Right ventricle myocardium superior (tissue), 1 donor: ENCODE results near the gene SLC29A2. TPM values are rescaled to one million over a fixed set of nuclear protein-coding genes. Genes with fewer than 3 reads are reported as not detected.

Experiments
- ATAC-seq: fragments of 200-7000 bp; cut with Tn5 transposase; one replicate; pipeline ENCODE4 v1.9.1; 2020; ENCODE audit warnings: mild to moderate bottlenecking; ENCODE audit not compliant: poor library complexity
- DNase-seq: peaks from one replicate; pipeline ENCODE4 v3.0.0-alpha.2; 2020
- intact Hi-C: fragments of 100-400 bp; cut with DNase I; formaldehyde crosslinking; loops from one replicate; pipeline ENCODE4 v1.11.2; 2022
- total RNA-seq: library from RNA; stranded (reverse); fragmentation: NEBNext Ultra II Directional; extraction: Animal tissue kit (Norgen Biotek cat#: 25700); gene quantifications from one replicate; pipeline ENCODE4 v1.2.1, GENCODE V29; 2021
- donor health status: DM: no; HTN: yes; CAD: no; lungs with severe emphysema.

Gene SLC29A2
- total RNA-seq, 1 donor from 2014 or later = 16.3 TPM

DNA sequence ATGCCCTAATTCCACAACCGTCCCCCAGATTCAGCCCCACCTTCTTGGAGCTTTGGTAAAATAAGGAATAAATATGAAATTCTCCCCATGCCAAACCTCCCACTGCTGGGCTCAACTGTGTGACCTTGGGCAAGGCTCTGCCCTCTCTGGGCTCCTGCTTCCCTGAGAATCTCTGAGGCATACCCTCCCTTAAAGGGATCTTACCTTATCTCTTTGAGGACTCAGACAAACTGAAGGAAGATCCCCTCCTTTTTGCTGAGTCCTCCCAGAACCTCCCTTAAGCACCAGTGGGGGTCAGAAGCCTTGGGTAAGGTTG is 57.4 kb downstream of the SLC29A2 start:
- intact Hi-C loops = loop anchor here (10.0 kb wide), 1 partner anchor 71 kb away; no protein-coding TSS in a partner anchor
- no peak for ATAC-seq
- DNase-seq = no peak

GRCh38 chr11:66313321-66314185 is 58.0 kb downstream of the SLC29A2 start:
- no peak for ATAC-seq
- intact Hi-C loops = loop anchor here (10.0 kb wide), 1 partner anchor 71 kb away; no protein-coding TSS in a partner anchor
- peak; percentile 67 for DNase-seq

DNA sequence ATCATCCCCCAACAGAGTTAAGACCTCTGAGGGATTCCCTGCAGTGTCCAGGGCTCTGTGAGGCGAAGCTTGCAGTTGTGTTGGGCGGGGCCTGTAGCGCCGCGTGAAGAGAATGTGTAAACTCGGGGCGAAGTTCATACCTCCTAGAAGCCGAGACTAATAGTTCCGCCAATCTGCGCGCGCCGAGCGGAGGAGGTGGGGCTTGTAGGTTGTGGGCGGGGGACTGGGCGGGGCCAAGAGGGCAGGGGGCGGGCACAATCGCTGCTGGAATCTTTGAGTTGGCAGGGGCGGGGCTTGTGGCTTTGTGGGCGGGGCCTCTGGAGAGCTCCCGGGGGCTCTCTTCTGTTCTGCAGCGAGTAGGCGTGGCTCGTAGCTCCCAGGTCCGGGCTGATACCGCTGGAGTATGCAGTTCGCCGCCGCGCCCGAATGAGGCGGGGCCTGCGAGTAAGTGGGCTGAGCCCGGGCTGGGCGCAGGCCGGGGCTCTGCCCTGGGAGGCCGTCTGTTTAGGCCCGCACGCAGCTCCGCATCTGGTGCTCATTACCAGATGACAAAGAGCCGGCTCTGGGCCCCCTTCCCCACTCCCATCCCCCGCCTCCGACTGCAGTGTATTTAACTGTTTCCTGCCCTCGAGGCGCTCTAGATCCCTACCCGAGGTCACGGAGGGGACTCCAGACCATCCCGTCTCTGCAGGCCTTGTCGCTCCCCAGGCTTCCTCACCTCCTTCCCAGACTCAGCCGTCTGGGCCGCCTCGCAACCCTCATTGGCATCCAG is 58.8 kb downstream of the SLC29A2 start:
- DNase-seq = peak; percentile 100
- ATAC-seq = peak; percentile 82
- intact Hi-C loops = loop anchor here (10.0 kb wide), 1 partner anchor 72 kb away; no protein-coding TSS in a partner anchor

Other genes with a start within 250 kb of the SLC29A2 start
- gene KLC2, start 114.1 kb downstream of the SLC29A2 start, total RNA-seq = 30.7 TPM
- gene RAB1B, start 103.1 kb downstream of the SLC29A2 start, total RNA-seq = 114 TPM
- gene CNIH2, start 93.6 kb downstream of the SLC29A2 start, total RNA-seq = not detected
- gene YIF1A, start 82.6 kb downstream of the SLC29A2 start, total RNA-seq = 38.4 TPM
- gene TMEM151A, start 79.9 kb downstream of the SLC29A2 start, total RNA-seq = not detected
- gene CD248, start 54.7 kb downstream of the SLC29A2 start, total RNA-seq = 15.7 TPM
- gene RIN1, start 35.3 kb downstream of the SLC29A2 start, total RNA-seq = 1.0 TPM
- 15.1 TPM for gene BRMS1, start 26.7 kb downstream of the SLC29A2 start, total RNA-seq
- gene B4GAT1, start 24.1 kb downstream of the SLC29A2 start, total RNA-seq = 51.3 TPM
- gene NPAS4, start 49.3 kb upstream of the SLC29A2 start, total RNA-seq = not detected
- gene MRPL11, start 67.1 kb upstream of the SLC29A2 start, total RNA-seq = 52.6 TPM
- gene PELI3, start 95.1 kb upstream of the SLC29A2 start, total RNA-seq = 8.9 TPM
- gene DPP3, start 108.7 kb upstream of the SLC29A2 start, total RNA-seq = 11.1 TPM
- 12.1 TPM for gene BBS1, start 138.9 kb upstream of the SLC29A2 start, total RNA-seq
- 4.4 TPM for gene ZDHHC24, start 174.3 kb upstream of the SLC29A2 start, total RNA-seq
- gene ACTN3, start 175.1 kb upstream of the SLC29A2 start, total RNA-seq = not detected
- gene CTSF, start 196.8 kb upstream of the SLC29A2 start, total RNA-seq = 59.3 TPM
- gene CCDC87, start 221.3 kb upstream of the SLC29A2 start, total RNA-seq = 0.24 TPM
- 25.8 TPM for gene CCS, start 221.4 kb upstream of the SLC29A2 start, total RNA-seq
- 28.7 TPM for gene RBM14, start 244.9 kb upstream of the SLC29A2 start, total RNA-seq